Measurements from ENCODE around the gene AFAP1.

The AFAP1 gene

GRCh38 chr4:7842384-7843279 is 97.0 kb downstream of the AFAP1 start:
- Histone ChIP-seq H4K20me1 (ENCODE audit: insufficient read depth) (no peaks in the 10 kb centered on the region), H3K36me3 (ENCODE audit: insufficient read depth) (no peaks in the 10 kb centered on the region), H3K9ac (no peak overlapping the region), H3K79me2 (ENCODE audit: insufficient read depth, low read depth) (no peaks in the 10 kb centered on the region), H3K27ac (no peak overlapping the region), H2AFZ (ENCODE audit: low read depth) (no peak overlapping the region), H3K4me1 (ENCODE audit: low read depth, poor library complexity, severe bottlenecking) (no peaks in the 10 kb centered on the region), H3K4me2 (no peak overlapping the region), H3K27me3 (ENCODE audit: insufficient read depth, low read depth) (no peaks in the 10 kb centered on the region), H3K4me3 (IDR thresholded peaks at IDR 0.05; ENCODE audit: insufficient read depth, low read depth, low read length) (no peak overlapping the region)
- no peak for TF ChIP-seq CTCF (conservative IDR thresholded peaks at IDR 0.05; ENCODE audit: low read depth, low read length)

GRCh38 chr4:7841894-7842293 is 97.8 kb downstream of the AFAP1 start:
- no peak overlapping the region for H3K4me3 ChIP-seq (IDR thresholded peaks at IDR 0.05; ENCODE audit: insufficient read depth, low read depth, low read length)
- no peak overlapping the region for H3K9ac ChIP-seq
- no peak overlapping the region for H3K27ac ChIP-seq
- no peaks in the 10 kb centered on the region for H4K20me1 ChIP-seq (ENCODE audit: insufficient read depth)
- H2AFZ ChIP-seq (ENCODE audit: low read depth): no peak overlapping the region
- no peak overlapping the region for H3K4me2 ChIP-seq
- H3K4me1 ChIP-seq (ENCODE audit: low read depth, poor library complexity, severe bottlenecking): no peaks in the 10 kb centered on the region
- H3K27me3 ChIP-seq (ENCODE audit: insufficient read depth, low read depth): no peaks in the 10 kb centered on the region
- no peak for TF ChIP-seq CTCF (conservative IDR thresholded peaks at IDR 0.05; ENCODE audit: low read depth, low read length)
- no peaks in the 10 kb centered on the region for H3K36me3 ChIP-seq (ENCODE audit: insufficient read depth)
- no peaks in the 10 kb centered on the region for H3K79me2 ChIP-seq (ENCODE audit: insufficient read depth, low read depth)

- no peaks in the 10 kb centered on the region for H3K36me3 ChIP-seq (ENCODE audit: insufficient read depth)
- H4K20me1 ChIP-seq (ENCODE audit: insufficient read depth): no peaks in the 10 kb centered on the region
- no peak overlapping the region for H3K9ac ChIP-seq
- no peaks in the 10 kb centered on the region for H3K4me1 ChIP-seq (ENCODE audit: low read depth, poor library complexity, severe bottlenecking)
- no peak for TF ChIP-seq CTCF (conservative IDR thresholded peaks at IDR 0.05; ENCODE audit: low read depth, low read length)
- no peak overlapping the region for H3K4me2 ChIP-seq
- H3K79me2 ChIP-seq (ENCODE audit: insufficient read depth, low read depth): no peaks in the 10 kb centered on the region
- H3K4me3 ChIP-seq (IDR thresholded peaks at IDR 0.05; ENCODE audit: insufficient read depth, low read depth, low read length): no peak overlapping the region
- H2AFZ ChIP-seq (ENCODE audit: low read depth): no peak overlapping the region
- H3K27me3 ChIP-seq (ENCODE audit: insufficient read depth, low read depth): no peaks in the 10 kb centered on the region
- H3K27ac ChIP-seq: no peak overlapping the region
These were observed 98.6 kb downstream of the AFAP1 start for GRCh38 chr4:7841071-7841470.

GRCh38 chr4:7839856-7840255 is 99.8 kb downstream of the AFAP1 start:
- Histone ChIP-seq H3K4me1 (ENCODE audit: low read depth, poor library complexity, severe bottlenecking) (no peaks in the 10 kb centered on the region), H3K4me3 (IDR thresholded peaks at IDR 0.05; ENCODE audit: insufficient read depth, low read depth, low read length) (no peak overlapping the region), H3K36me3 (ENCODE audit: insufficient read depth) (no peaks in the 10 kb centered on the region), H4K20me1 (ENCODE audit: insufficient read depth) (no peaks in the 10 kb centered on the region), H3K27ac (no peak overlapping the region), H3K27me3 (ENCODE audit: insufficient read depth, low read depth) (no peaks in the 10 kb centered on the region), H3K9ac (no peak overlapping the region), H3K79me2 (ENCODE audit: insufficient read depth, low read depth) (no peaks in the 10 kb centered on the region), H3K4me2 (no peak overlapping the region), H2AFZ (ENCODE audit: low read depth) (no peak overlapping the region)
- TF ChIP-seq CTCF (conservative IDR thresholded peaks at IDR 0.05; ENCODE audit: low read depth, low read length): no peak
